ENCODE results near the gene NEGR1.

- no peak for TF ChIP-seq CTCF (IDR thresholded peaks at IDR 0.05)
- TF ChIP-seq POLR2A (IDR thresholded peaks at IDR 0.05): no peak
- TF ChIP-seq EP300 (IDR thresholded peaks at IDR 0.05): no peak
- TF ChIP-seq POLR2AphosphoS5 (IDR thresholded peaks at IDR 0.05): no peak
Observed at GRCh38 chr1:71908303-71908702, 374.0 kb downstream of the NEGR1 start.

Measured in stomach (tissue), 4 donors.